Anterior cingulate cortex (tissue), 58 donors: ENCODE measurements around the gene PTPRH.
"Not testable (repeated sequence)": the region's sequence is repeated elsewhere in the genome, so short reads cannot be mapped to it uniquely, and the experiment has no call there.

ENCODE experiments used
- DNase-seq, 58 donors: peaks; one replicate each; lab custom pipeline; 2025; lab: John Stamatoyannopoulos, UW

Gene PTPRH

DNA sequence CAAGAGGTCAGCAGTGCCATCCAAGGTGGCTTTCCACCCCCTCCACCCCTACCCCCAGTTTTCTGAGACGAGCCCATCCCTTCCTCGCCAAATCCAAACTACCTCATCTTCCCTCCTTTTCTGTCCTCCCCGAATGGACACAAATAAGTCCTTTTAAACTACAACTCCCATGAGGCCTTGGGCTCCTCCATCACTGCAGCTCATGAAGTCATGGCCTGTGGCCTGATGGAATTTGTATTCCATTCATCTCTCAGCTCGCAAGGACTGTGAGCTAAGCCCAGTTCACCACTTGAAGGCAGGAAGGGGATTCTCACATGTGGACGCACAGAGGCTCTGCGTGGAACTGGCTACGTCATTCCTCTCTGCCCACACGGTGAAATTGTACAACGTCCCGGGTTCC is 12.5 kb downstream of the PTPRH start:
- DNase-seq, result no peak

GRCh38 chr19:55193481-55193880 is 15.8 kb downstream of the PTPRH start:
- peak in 44 of 58 donors; percentile 2 to 80 (median 44) for DNase-seq

- peak in 46 of 58 donors; percentile 5 to 80 (median 44) for DNase-seq
These were observed 19.9 kb downstream of the PTPRH start for GRCh38 chr19:55189403-55189835.

DNA sequence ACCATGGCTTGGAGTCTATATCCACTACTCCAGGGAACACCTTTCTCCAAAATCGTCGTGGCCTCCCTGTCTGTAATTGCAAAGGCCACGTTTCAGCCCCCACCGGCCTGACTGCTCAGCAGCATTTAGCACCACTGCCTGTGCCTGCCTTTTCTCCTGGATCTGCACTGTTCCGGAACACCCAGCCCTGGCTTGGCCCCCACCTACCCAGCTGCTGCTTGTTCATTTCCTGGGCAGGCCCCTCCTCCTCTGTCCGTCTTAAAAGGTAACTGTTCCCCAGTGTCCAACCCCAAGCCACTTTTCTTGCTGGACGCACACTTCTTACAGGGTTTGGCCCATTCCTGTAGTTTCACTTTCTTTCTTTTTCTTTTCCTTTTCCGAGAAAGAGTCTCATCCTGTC is 20.7 kb downstream of the PTPRH start:
- no peak for DNase-seq

GRCh38 chr19:55186080-55186479 is 23.2 kb downstream of the PTPRH start:
- no peak for DNase-seq

DNA sequence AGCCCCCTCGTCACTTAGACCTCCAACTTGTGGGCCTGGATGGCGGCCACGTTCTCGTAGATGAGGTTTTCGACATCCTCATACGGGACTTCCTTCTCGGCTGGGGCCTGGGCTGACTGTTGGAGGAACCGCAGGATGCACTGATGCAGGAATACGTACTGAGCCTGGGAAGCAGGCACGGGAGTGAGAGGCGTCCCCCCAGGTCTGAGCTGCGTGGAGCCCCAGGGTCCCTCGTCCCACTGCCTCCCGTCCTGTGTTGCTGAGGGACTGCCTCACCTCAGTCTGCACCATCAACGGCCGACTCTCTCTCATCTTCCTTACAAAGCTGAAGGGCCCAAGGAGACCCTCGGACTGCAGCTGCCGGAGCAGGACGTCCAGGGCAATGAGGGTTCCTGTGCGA is 27.6 kb downstream of the PTPRH start:
- DNase-seq, result no peak

- DNase-seq, result peak in 23 of 58 donors; percentile 5 to 65 (median 26)
These were observed 29.5 kb downstream of the PTPRH start, which contains the start of gene SYT5 for GRCh38 chr19:55179606-55180484. TSS of gene SYT5 (minus strand) at chr19:55180289. CDS start at chr19:55179041, 1,248 bp downstream.

GRCh38 chr19:55178781-55179599 is 30.3 kb downstream of the PTPRH start:
- peak; percentile 39 to 93 (median 83) for DNase-seq

- DNase-seq, result no peak
These were observed 33.2 kb downstream of the PTPRH start for GRCh38 chr19:55176076-55176475.

DNA sequence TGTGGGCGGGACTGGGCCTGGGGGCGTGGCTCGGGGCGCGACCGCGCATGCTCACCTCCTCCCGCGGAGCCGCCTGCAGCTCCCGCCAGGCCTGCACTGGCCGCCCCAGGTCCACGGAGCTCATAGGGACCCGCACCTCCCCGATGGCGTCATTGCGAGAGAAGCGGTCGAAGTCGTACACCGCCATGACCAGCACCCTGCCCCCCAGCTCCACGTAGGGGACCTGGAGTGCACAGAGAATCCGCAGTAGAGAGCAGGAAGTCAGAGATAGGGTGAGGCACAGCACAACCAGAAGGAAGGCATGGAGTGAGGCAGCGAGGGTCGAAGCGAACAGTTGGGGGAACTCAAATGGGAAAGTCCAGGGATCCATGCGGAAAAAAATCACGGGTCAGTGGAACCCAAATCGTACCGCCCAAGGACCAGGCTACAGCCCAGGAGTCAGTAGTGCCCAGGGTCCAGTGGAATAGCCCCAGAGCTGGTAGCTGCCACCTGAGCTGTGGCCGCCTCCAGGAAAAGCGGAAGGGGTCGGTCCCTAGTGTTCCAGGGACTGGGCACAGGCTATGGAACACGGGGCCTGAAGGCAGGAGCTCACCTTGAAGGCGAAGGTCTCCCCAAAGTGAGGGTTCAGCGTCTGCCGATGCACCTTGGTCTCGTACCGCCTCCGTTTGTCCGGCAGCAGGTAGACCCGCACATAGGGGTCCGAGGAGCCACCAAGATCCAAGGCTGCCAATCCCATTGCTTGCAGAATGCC is 34.0 kb downstream of the PTPRH start:
- peak in 10 of 58 donors; percentile 1 to 27 (median 12) for DNase-seq

DNA sequence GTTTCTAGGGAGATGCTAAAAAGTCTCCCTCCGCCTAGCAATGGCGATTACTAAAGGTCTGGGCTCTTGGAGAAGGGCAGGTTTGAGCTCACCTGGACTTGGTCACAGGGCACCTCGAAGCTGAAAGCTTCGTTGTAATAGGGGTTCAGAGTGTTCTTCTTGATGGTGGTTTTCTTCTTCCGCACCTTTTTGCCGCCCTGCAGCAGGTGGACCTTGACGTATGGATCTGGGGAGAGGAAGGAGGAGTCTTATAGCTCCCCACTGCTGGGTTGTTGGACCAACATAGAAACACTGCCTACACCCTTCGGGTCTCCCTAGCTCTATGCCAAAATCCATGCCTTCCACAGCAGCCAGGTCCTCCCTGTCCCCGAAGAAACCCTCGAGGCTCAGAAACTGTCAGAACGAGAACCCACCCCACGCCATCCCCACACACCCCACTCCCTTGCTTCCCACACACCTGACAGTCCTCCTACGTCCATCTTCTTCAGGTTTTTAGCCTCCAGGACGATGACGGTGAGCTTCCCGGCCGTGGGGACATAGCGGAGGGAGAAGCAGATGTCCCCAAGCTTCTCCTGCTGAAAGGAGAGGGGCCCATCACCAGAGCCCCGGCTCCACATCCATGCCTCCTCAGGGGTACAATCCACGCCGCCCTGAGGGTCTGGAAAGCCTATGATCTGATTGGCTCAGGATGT is 34.7 kb downstream of the PTPRH start:
- peak in 3 of 58 donors; percentile 7 to 26 (median 10) for DNase-seq

DNA sequence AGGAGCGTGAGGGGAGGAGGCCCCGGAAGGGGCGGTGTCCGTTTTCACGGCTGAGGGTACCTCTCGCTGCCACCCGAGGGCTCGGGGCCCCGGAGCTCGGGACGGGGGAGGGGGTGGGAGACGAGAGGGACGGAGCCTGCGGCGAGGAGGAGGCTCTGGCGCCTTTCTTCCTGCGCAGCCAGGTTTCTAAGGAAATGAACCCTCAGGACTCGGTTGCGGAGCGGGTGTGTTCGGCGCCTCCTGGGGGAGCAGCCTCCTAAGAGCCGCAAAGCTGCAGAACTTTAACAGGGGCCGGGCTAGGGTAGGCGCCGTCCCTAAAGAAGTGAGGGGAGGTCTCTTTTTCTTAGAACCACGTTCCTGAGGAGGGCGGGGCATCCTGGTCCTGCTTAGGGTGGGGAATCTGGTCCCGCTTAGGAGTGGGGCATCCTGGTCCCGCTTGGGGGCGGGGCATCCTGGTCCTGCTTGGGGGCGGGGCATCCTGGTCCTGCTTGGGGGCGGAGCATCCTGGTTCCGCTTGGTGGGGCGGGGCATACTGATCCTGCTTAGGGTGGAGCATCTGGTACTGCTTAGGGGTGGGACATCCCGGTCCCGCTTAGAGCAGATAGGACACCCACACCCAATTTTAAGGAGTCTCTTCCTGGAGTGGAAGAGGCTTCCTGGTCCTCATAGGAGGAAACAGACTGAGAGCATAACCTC is 35.4 kb downstream of the PTPRH start:
- DNase-seq, result peak in 19 of 58 donors; percentile 4 to 60 (median 23)

- peak in 1 of 58 donors; percentile 1 for DNase-seq
These were observed 36.1 kb downstream of the PTPRH start for GRCh38 chr19:55173186-55173713.

DNA sequence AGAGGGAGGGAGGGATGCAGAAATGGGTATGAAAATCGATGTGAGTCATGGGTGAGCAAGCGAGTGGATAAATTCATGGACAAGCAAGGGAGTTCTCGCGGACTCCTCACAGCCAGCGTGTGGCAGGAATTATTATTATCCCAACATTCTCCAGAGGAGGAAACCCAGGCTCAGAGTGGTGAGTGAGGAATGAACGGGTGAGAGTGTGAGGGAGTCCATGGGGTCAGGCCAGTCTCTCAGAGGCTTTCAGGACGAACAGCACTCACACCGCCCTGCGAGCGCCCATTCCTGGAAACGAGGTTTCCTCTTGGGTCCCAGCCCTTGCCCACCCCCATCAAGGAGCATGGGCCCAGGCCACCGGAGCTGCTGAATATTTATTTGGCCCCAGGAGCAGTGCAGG is 36.6 kb downstream of the PTPRH start:
- DNase-seq, result no peak

GRCh38 chr19:55172318-55172717 is 37.0 kb downstream of the PTPRH start:
- DNase-seq, result not testable (repeated sequence)

DNA sequence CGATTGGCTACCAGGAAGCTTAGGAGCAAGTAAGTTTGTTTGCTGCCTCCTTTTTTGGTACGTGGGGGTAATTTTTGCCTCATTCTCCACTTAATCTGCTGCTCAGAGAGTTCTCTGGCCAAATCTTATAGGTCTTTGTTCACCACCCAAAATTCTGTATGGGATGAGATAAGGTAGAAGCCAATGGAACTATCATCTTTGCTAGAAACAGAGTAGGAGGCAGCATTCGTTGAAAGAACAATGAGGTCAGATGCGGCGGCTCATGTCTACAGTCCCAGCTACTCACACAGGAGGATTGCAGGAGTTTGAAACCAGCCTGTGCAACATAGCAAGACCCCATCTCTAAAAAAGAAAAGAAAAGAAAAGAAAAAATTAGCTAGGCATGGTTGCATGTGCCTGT is 37.9 kb downstream of the PTPRH start:
- no peak for DNase-seq

GRCh38 chr19:55169136-55169535 is 40.2 kb downstream of the PTPRH start:
- no peak for DNase-seq

DNA sequence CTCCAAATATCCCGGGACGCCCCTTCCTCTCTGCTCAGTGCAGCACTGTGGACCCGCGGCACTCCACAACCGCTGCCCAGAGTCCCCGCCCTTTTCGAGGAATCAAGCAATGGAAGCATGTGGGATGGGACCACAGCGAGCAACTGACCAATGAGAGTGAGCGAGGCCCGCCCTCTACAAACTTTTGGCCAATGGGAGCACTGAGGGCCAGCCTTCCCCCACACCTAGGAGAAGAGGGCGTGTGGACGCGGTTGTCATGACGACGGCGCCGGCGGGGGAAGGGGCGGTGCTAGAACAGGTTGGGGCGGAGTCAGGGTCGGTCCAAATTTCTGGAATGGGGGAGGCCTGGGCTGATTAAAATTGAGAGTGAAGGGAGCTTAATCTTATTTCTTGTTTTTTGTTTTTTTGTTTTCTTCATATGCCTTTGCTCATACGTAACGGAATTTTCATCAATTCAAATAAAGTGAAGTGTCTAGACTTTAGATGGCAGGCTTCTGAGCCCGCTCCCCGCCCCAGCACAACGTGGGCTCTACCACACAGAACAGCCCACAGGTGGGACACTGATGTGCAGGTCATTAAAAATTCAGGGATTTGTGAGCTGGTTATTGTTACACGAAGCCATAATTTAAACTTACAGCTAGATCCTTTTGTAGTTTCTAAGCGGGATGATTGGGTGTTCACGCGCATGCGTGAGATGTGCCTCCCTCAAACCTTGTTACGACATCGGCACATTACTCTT is 42.6 kb downstream of the PTPRH start, which contains the start of gene DNAAF3:
Gene DNAAF3, minus strand, starts transcription at position 84 of the 739 bp plus-strand sequence. CDS start 200 bp downstream, outside the sequence.
- DNase-seq, result peak in 57 of 58 donors; percentile 10 to 95 (median 86)
